Measurements from ENCODE around the gene SLC4A3. TPM values are rescaled to one million over a fixed set of nuclear protein-coding genes. Genes with fewer than 3 reads are reported as not detected.

SLC4A3 gene
- total RNA-seq, 1 donor from 2014 or later = 0.88 TPM

GRCh38 chr2:219630770-219631405 lies 3.5 kb downstream of the SLC4A3 start:
- Histone ChIP-seq H4K20me1 (ENCODE audit: low read depth) (peaks cover 5% of the 10 kb centered on the region), H2AFZ (replicated peaks) (no peak overlapping the region), H3K4me3 (no peak overlapping the region), H3K27ac (no peak overlapping the region), H3K4me2 (no peak overlapping the region), H3K36me3 (no peaks in the 10 kb centered on the region), H3K4me1 (peaks cover 7% of the 10 kb centered on the region), H3K27me3 (peaks cover 29% of the 10 kb centered on the region), H3K79me2 (ENCODE audit: low read depth) (no peaks in the 10 kb centered on the region), H3K9me3 (ENCODE audit: low read depth) (no peaks in the 10 kb centered on the region), H3F3A (ENCODE audit: low read depth) (peaks cover 10% of the 10 kb centered on the region), H3K9ac (no peak overlapping the region)
- peaks cover 7% of the 10 kb centered on the region for H3K4me1 Mint-ChIP-seq
- no peaks in the 10 kb centered on the region for H3K9me3 Mint-ChIP-seq
- peaks cover 9% of the 10 kb centered on the region for H3K27me3 Mint-ChIP-seq (ENCODE audit: insufficient read depth, low read depth)
- H3K36me3 Mint-ChIP-seq = peaks cover 2% of the 10 kb centered on the region
- H3K27ac Mint-ChIP-seq = no peak overlapping the region
- DNase-seq (ENCODE audit: low spot score) = no peak
- no peak for TF ChIP-seq EZH2 (IDR thresholded peaks at IDR 0.05)
- TF ChIP-seq EZH2phosphoT487 (IDR thresholded peaks at IDR 0.05) = no peak
- TF ChIP-seq CTCF (IDR thresholded peaks at IDR 0.05) = no peak
- H3K4me3 Mint-ChIP-seq = peak overlapping the region; percentile 57

GRCh38 chr2:219631406-219631891 lies 4.0 kb downstream of the SLC4A3 start:
- DNase-seq (ENCODE audit: low spot score) = no peak
- TF ChIP-seq EZH2phosphoT487 (IDR thresholded peaks at IDR 0.05) = no peak
- no peak for TF ChIP-seq CTCF (IDR thresholded peaks at IDR 0.05)
- no peak for TF ChIP-seq EZH2 (IDR thresholded peaks at IDR 0.05)

GRCh38 chr2:219631904-219632759 lies 4.7 kb downstream of the SLC4A3 start:
- Histone ChIP-seq H3F3A (ENCODE audit: low read depth) (peaks cover under 1% of the 10 kb centered on the region), H4K20me1 (ENCODE audit: low read depth) (no peaks in the 10 kb centered on the region), H3K27me3 (peaks cover 16% of the 10 kb centered on the region), H3K9me3 (ENCODE audit: low read depth) (no peaks in the 10 kb centered on the region), H3K4me3 (no peak overlapping the region), H3K27ac (no peak overlapping the region), H3K4me1 (peaks cover 7% of the 10 kb centered on the region), H3K79me2 (ENCODE audit: low read depth) (no peaks in the 10 kb centered on the region), H3K36me3 (no peaks in the 10 kb centered on the region), H3K4me2 (no peak overlapping the region), H3K9ac (no peak overlapping the region), H2AFZ (replicated peaks) (no peak overlapping the region)
- DNase-seq (ENCODE audit: low spot score) = no peak
- peaks cover 4% of the 10 kb centered on the region for H3K36me3 Mint-ChIP-seq
- no peak overlapping the region for H3K4me3 Mint-ChIP-seq
- no peak overlapping the region for H3K27ac Mint-ChIP-seq
- TF ChIP-seq EZH2 (IDR thresholded peaks at IDR 0.05) = no peak
- TF ChIP-seq EZH2phosphoT487 (IDR thresholded peaks at IDR 0.05) = no peak
- TF ChIP-seq CTCF (IDR thresholded peaks at IDR 0.05) = no peak
- H3K27me3 Mint-ChIP-seq (ENCODE audit: insufficient read depth, low read depth) = peaks cover 1% of the 10 kb centered on the region
- H3K9me3 Mint-ChIP-seq = no peaks in the 10 kb centered on the region
- peaks cover under 1% of the 10 kb centered on the region for H3K4me1 Mint-ChIP-seq

More at GRCh38 chr2:219631406-219631891, 4.0 kb downstream of the SLC4A3 start:
- Histone ChIP-seq H2AFZ (replicated peaks) (no peak overlapping the region), H3K4me1 (peaks cover 7% of the 10 kb centered on the region), H3K79me2 (ENCODE audit: low read depth) (no peaks in the 10 kb centered on the region), H3K27ac (no peak overlapping the region), H3K27me3 (peaks cover 23% of the 10 kb centered on the region), H3K4me3 (no peak overlapping the region), H3F3A (ENCODE audit: low read depth) (peaks cover 8% of the 10 kb centered on the region), H3K36me3 (no peaks in the 10 kb centered on the region), H3K9ac (no peak overlapping the region), H3K9me3 (ENCODE audit: low read depth) (no peaks in the 10 kb centered on the region), H3K4me2 (no peak overlapping the region), H4K20me1 (ENCODE audit: low read depth) (peaks cover 5% of the 10 kb centered on the region)
- Mint-ChIP-seq H3K27me3 (ENCODE audit: insufficient read depth, low read depth) (peaks cover 4% of the 10 kb centered on the region), H3K4me1 (peaks cover 7% of the 10 kb centered on the region), H3K9me3 (no peaks in the 10 kb centered on the region), H3K36me3 (peaks cover 2% of the 10 kb centered on the region), H3K4me3 (no peak overlapping the region), H3K27ac (no peak overlapping the region)

Data from neural progenitor cell (in vitro differentiated cells).